GM12801 (cell line): ENCODE results near the gene ANAPC2.

Source experiments
- CTCF ChIP-seq: IDR thresholded peaks from one replicate; pipeline ENCODE4 v1.5.1; 2011; ENCODE audit warnings: control low read depth; ENCODE audit not compliant: insufficient read length; ENCODE audit errors: extremely low read depth

Gene ANAPC2

GRCh38 chr9:137228968-137229896 is 40.9 kb upstream of the ANAPC2 start:
- TF ChIP-seq CTCF: no peak

- TF ChIP-seq CTCF: no peak
Observed at GRCh38 chr9:137228506-137228967, 40.2 kb upstream of the ANAPC2 start.

GRCh38 chr9:137227853-137228505 is 39.6 kb upstream of the ANAPC2 start:
- no peak for TF ChIP-seq CTCF

- no peak for TF ChIP-seq CTCF
Observed at GRCh38 chr9:137227054-137227852, 38.9 kb upstream of the ANAPC2 start, which contains the start of gene RNF224. Gene RNF224, plus strand, starts transcription at chr9:137227502. Its CDS starts 834 bp downstream, at chr9:137228336.

GRCh38 chr9:137226338-137227053 is 38.1 kb upstream of the ANAPC2 start:
- TF ChIP-seq CTCF: no peak

GRCh38 chr9:137225699-137226331 is 37.5 kb upstream of the ANAPC2 start:
- TF ChIP-seq CTCF: no peak
